SK-N-MC (cell line): Measurements from ENCODE around the gene CDC23.
"Not testable (repeated sequence)": the region's sequence is repeated elsewhere in the genome, so short reads cannot be mapped to it uniquely, and the experiment has no call there.

Experiments used
- DNase-seq: peaks from one replicate; pipeline ENCODE4 v3.0.0-alpha.2; 2011; ENCODE audit warnings: low read depth, low spot score
- H3K27ac ChIP-seq: fragments of 200-600 bp; sonication (generic); 2 replicates; pipeline ENCODE4 v1.5.1; 2016; ENCODE audit warnings: mixed run types
- H3K36me3 ChIP-seq: fragments of 200-600 bp; sonication (generic); 2 replicates; pipeline ENCODE4 v1.6.1; 2017; ENCODE audit warnings: antibody characterized with exemption, low read length, mixed read lengths; ENCODE audit not compliant: insufficient read depth
- H3K4me3 ChIP-seq: fragments of 200-600 bp; sonication (generic); 2 replicates; pipeline ENCODE4 v1.5.1; 2016
- H3K9ac ChIP-seq: fragments of 200-600 bp; sonication (generic); 2 replicates; pipeline ENCODE4 v1.8.0; 2017; ENCODE audit warnings: mixed run types, mixed read lengths; ENCODE audit not compliant: insufficient read length
- H3K9me3 ChIP-seq: fragments of 200-600 bp; sonication (generic); 2 replicates; pipeline ENCODE4 v1.6.1; 2017; ENCODE audit warnings: low read depth, mild to moderate bottlenecking, antibody characterized with exemption, low read length, moderate library complexity, mixed read lengths
- EZH2 ChIP-seq: fragments of 200-600 bp; sonication (generic); IDR thresholded peaks from one replicate; pipeline ENCODE4 v1.6.1; 2017; ENCODE audit warnings: antibody characterized with exemption
- FOXP2 ChIP-seq: optimal IDR thresholded peaks from 2 replicates; pipeline ENCODE3; 2011; ENCODE audit warnings: mild to moderate bottlenecking, moderate library complexity; ENCODE audit not compliant: insufficient read depth; ENCODE audit errors: extremely low read length, control extremely low read depth
- POLR2AphosphoS5 ChIP-seq: IDR thresholded peaks from 2 replicates; pipeline ENCODE4 v1.6.1; 2012; ENCODE audit warnings: mild to moderate bottlenecking, low read depth, low read length, borderline replicate concordance

CDC23 gene

GRCh38 chr5:138163721-138164120, 49.4 kb downstream of the CDC23 start:
- DNase-seq, result no peak
- H3K36me3 ChIP-seq, result peaks cover 96% of the 10 kb centered on the region
- H3K9ac ChIP-seq, result no peak overlapping the region
- H3K4me3 ChIP-seq, result no peak overlapping the region
- H3K27ac ChIP-seq, result no peak overlapping the region
- H3K9me3 ChIP-seq, result no peaks in the 10 kb centered on the region
- no peak for TF ChIP-seq EZH2
- no peak for TF ChIP-seq FOXP2
- TF ChIP-seq POLR2AphosphoS5, result no peak

DNA sequence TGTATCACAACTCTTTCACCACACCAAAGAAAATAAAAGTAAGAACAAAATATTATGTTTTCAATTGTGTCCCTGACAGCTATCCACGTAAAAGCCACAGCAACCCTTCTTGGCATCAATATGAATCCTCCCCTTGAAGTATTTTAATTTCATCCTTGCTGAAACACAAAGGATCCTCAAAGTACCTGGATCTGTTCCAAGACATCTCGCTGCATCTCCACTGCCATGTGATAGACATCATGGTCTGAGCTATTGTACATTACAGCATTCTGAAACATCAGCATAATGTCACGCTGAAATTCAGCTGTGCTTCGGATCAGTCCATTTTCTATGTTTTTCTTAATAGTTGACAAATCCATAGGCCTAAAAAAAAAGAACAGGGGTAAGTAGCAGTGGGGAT, 52.4 kb downstream of the CDC23 start:
- Histone ChIP-seq H3K9ac (no peak overlapping the region), H3K4me3 (no peak overlapping the region), H3K27ac (no peak overlapping the region), H3K36me3 (peaks cover 91% of the 10 kb centered on the region), H3K9me3 (no peaks in the 10 kb centered on the region)
- no peak for DNase-seq
- TF ChIP-seq EZH2 (no peak), POLR2AphosphoS5 (no peak), FOXP2 (no peak)

DNA sequence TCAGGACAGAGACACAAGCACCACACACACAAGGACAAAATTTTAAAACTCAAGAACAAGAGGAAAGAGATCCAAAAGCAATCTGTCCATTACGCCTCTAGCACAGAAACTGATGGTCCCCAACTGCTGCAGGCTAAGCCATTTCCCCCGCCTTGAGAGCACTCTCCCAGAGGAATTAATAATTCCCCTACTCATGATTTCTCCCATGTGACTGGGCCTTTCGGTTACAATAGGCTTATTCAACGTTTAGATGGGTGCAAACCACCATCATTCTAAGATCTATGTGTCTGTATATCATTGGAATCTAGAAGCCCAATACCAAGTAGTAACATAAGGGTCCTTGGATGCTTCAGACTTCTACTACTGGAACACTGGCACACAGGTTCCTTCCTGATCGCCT, 53.5 kb downstream of the CDC23 start:
- Histone ChIP-seq H3K27ac (no peak overlapping the region), H3K9ac (no peak overlapping the region), H3K36me3 (peaks cover 81% of the 10 kb centered on the region), H3K4me3 (no peak overlapping the region), H3K9me3 (no peaks in the 10 kb centered on the region)
- TF ChIP-seq EZH2 (no peak), FOXP2 (no peak), POLR2AphosphoS5 (no peak)
- DNase-seq, result no peak

GRCh38 chr5:138157626-138158025, 55.5 kb downstream of the CDC23 start:
- TF ChIP-seq POLR2AphosphoS5, result no peak
- no peak for TF ChIP-seq FOXP2
- TF ChIP-seq EZH2, result no peak
- H3K9me3 ChIP-seq, result no peaks in the 10 kb centered on the region
- no peak overlapping the region for H3K4me3 ChIP-seq
- H3K36me3 ChIP-seq, result peaks cover 60% of the 10 kb centered on the region
- no peak overlapping the region for H3K9ac ChIP-seq
- no peak overlapping the region for H3K27ac ChIP-seq
- DNase-seq, result no peak

DNA sequence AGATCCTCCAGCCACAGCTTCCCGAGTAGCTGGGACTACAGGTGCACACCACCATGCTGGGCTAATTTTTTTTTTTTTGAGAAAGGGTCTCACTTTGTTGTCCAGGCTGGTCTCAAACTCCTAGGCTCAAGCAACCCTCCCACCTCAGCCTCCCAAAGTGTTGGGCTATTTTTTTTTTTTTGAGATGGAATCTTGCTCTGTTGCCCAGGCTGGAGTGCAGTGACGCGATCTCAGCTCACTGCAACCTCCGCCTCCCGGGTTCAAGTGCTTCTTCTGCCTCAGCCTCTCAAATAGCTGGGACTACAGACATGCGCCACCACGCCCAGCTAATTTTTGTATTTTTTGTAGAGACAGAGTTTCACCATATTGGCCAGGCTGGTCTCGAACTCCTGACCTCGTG, 57.1 kb downstream of the CDC23 start:
- H3K9me3 ChIP-seq, H3K27ac ChIP-seq, DNase-seq, H3K4me3 ChIP-seq, H3K9ac ChIP-seq: not testable (repeated sequence)
- H3K36me3 ChIP-seq, result peaks cover 46% of the 10 kb centered on the region

DNA sequence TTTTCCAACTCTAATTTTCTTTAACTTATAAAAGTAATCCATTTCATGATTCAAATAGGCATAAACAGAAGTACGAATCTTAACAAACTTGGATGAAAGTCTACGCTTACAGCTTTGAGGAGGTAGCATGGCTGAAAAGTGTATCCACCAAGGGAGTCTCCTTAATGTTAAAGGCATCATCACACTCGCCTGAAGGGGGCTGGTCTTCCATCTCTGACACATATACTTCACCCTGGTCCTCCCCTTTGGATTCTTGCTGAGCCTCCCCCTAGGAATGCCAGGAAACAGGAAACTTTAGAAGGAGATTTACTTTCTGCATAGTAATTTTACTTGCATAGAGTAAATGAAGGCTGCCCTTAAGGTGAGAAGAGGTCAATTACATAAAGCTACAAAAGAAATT, 63.6 kb downstream of the CDC23 start:
- H3K4me3 ChIP-seq, result no peak overlapping the region
- no peak overlapping the region for H3K27ac ChIP-seq
- DNase-seq, result no peak
- TF ChIP-seq POLR2AphosphoS5, result no peak
- H3K9me3 ChIP-seq, result no peaks in the 10 kb centered on the region
- H3K36me3 ChIP-seq, result no peaks in the 10 kb centered on the region
- H3K9ac ChIP-seq, result no peak overlapping the region

- H3K27ac ChIP-seq, result no peak overlapping the region
- TF ChIP-seq FOXP2 (no peak), EZH2 (no peak), POLR2AphosphoS5 (no peak)
- H3K9ac ChIP-seq, result no peak overlapping the region
- H3K4me3 ChIP-seq, result no peak overlapping the region
- no peaks in the 10 kb centered on the region for H3K9me3 ChIP-seq
- no peak for DNase-seq
- no peaks in the 10 kb centered on the region for H3K36me3 ChIP-seq
Observed at GRCh38 chr5:138148811-138149210, 64.3 kb downstream of the CDC23 start.

- not testable (repeated sequence) for DNase-seq, H3K9ac ChIP-seq, H3K36me3 ChIP-seq, H3K4me3 ChIP-seq, H3K9me3 ChIP-seq, H3K27ac ChIP-seq
Observed at GRCh38 chr5:138143578-138143977, 69.5 kb downstream of the CDC23 start.

DNA sequence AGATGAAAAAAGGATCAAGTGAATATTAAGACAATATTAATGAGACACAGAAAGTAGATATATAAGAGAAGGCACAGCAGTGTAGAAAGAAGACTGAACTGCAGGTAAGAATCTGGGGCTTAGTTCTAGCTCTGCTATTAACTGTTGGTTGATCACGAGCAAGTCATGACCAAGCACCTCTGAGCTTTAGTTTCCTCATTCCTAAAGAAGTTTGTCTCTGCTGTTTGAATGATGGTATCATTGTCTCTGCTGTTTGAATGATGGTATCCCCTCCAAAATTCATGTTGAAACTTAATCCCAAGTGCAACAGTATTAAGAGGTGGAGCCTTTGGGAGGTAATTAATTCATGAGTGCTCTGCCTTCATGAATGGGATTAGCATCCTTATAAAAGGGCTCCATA, 71.4 kb downstream of the CDC23 start:
- no peak overlapping the region for H3K4me3 ChIP-seq
- no peak overlapping the region for H3K9ac ChIP-seq
- H3K36me3 ChIP-seq, result no peaks in the 10 kb centered on the region
- DNase-seq, result no peak
- TF ChIP-seq FOXP2, result no peak
- no peak for TF ChIP-seq EZH2
- TF ChIP-seq POLR2AphosphoS5, result no peak
- no peaks in the 10 kb centered on the region for H3K9me3 ChIP-seq
- no peak overlapping the region for H3K27ac ChIP-seq

- H3K9ac ChIP-seq, result no peak overlapping the region
- no peaks in the 10 kb centered on the region for H3K9me3 ChIP-seq
- no peak overlapping the region for H3K4me3 ChIP-seq
- no peak overlapping the region for H3K27ac ChIP-seq
- no peaks in the 10 kb centered on the region for H3K36me3 ChIP-seq
- no peak for DNase-seq
- TF ChIP-seq POLR2AphosphoS5 (no peak), FOXP2 (no peak), EZH2 (no peak)
Observed at GRCh38 chr5:138140268-138140667, 72.9 kb downstream of the CDC23 start.
